ENCODE data around the gene SKAP1. TPM values are rescaled to one million over a fixed set of nuclear protein-coding genes. Genes with fewer than 3 reads are reported as not detected.

The SKAP1 gene
- total RNA-seq, 4 donors from 2014 or later: 1.2 to 6.4 (median 4.9) TPM; not detected in 1

DNA sequence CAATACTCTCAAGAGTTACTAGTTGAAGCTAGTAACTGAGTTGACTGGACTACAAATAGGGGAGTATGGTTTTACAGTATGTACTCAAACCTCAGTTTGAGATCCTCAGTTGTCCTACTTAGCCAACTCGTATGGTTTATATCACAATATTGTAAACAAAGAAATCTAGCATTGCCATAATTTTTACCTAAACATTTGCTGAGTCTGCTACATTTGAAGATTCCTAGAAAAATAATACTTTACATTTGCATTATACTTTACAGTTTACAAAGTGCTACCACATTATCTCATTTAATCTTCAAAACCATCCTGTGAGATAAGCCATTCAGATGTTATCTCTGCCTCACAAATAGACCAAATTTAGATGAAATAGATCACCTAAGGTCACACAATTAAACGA is 345.1 kb downstream of the SKAP1 start:
- no peaks in the 10 kb centered on the region for H3K9me3 ChIP-seq
- WGBS, 2 donors (ENCODE audit: low coverage in 1 of 2): 22 to 49% methylated on average over 2 of the region's 2 CpGs
- no peaks in the 10 kb centered on the region for H3K36me3 ChIP-seq
- DNase-seq: no peak
- peaks cover 0 to 23% (median 17%) of the 10 kb centered on the region in 4 donors for H3K4me1 ChIP-seq
- no peaks in the 10 kb centered on the region for H3K27me3 ChIP-seq
- TF ChIP-seq, protein P1, sequence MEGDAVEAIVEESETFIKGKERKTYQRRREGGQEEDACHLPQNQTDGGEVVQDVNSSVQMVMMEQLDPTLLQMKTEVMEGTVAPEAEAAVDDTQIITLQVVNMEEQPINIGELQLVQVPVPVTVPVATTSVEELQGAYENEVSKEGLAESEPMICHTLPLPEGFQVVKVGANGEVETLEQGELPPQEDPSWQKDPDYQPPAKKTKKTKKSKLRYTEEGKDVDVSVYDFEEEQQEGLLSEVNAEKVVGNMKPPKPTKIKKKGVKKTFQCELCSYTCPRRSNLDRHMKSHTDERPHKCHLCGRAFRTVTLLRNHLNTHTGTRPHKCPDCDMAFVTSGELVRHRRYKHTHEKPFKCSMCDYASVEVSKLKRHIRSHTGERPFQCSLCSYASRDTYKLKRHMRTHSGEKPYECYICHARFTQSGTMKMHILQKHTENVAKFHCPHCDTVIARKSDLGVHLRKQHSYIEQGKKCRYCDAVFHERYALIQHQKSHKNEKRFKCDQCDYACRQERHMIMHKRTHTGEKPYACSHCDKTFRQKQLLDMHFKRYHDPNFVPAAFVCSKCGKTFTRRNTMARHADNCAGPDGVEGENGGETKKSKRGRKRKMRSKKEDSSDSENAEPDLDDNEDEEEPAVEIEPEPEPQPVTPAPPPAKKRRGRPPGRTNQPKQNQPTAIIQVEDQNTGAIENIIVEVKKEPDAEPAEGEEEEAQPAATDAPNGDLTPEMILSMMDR (IDR thresholded peaks at IDR 0.05): no peak
- TF ChIP-seq POLR2A (IDR thresholded peaks at IDR 0.05) (no peak), EP300 (IDR thresholded peaks at IDR 0.05; ENCODE audit: low read depth) (no peak), POLR2AphosphoS5 (IDR thresholded peaks at IDR 0.05) (no peak)
- no peak overlapping the region for H3K27ac ChIP-seq
- in situ Hi-C loops (cut with MboI; ENCODE audit: low pct_ligation_motif_present in 1 of 4, low pct_unique_long_range_greater_than_20kb in 1 of 4, low sequenced_read_pairs in 3 of 4): loop anchor here in 3 of 4 donors (5.0 to 10.0 kb wide), 3 partner anchors 42 to 50 kb away; no protein-coding TSS in a partner anchor
- no peak overlapping the region for H3K4me3 ChIP-seq
- intact Hi-C loops (cut with DNase I; ENCODE audit: low total_unique reads): no loop called here

Small RNA genes lying within 50 kb of the gene (small RNA-seq; reads per million reads assigned to genes)
- gene MIR1203: 0 reads per million in 4 donors
- gene RF00012: 0 reads per million in 4 donors
- gene RF00019: 0 reads per million in 4 donors
- 0 reads per million in 4 donors for gene RNU6-1152P
- 0 to 0.14 (median 0) reads per million in 4 donors for gene RNU6-1201P

Other genes with a start within 250 kb of the SKAP1 start
- not detected for gene HOXB1, start 100.8 kb upstream of the SKAP1 start, total RNA-seq
- 10 to 100 TPM in 3 of 4 donors, not detected in 1; 13.5 to 93.9 (median 13.8) TPM for gene HOXB2, start 114.9 kb upstream of the SKAP1 start, total RNA-seq
- 1 to 10 TPM in 3 of 4 donors, not detected in 1; 1.9 to 4.8 (median 2.0) TPM for gene HOXB4, start 148.1 kb upstream of the SKAP1 start, total RNA-seq
- 10 to 100 TPM; 25.7 to 57.1 (median 34.9) TPM for gene HOXB3, start 160.0 kb upstream of the SKAP1 start, total RNA-seq
- 10 to 100 TPM; 10.5 to 35.4 (median 18.7) TPM for gene HOXB5, start 163.6 kb upstream of the SKAP1 start, total RNA-seq
- gene HOXB6, start 174.8 kb upstream of the SKAP1 start, total RNA-seq: 10 to 100 TPM; 42.7 to 78.4 (median 62.5) TPM
- gene HOXB7, start 180.8 kb upstream of the SKAP1 start, total RNA-seq: 10 to 100 TPM in 3 of 4 donors, not detected in 1; 11.2 to 20.9 (median 16.7) TPM
- gene HOXB8, start 185.1 kb upstream of the SKAP1 start, total RNA-seq: 10 to 100 TPM in 2 of 4 donors, 1 to 10 TPM in 2; 1.8 to 21.3 (median 8.9) TPM
- 10 to 100 TPM; 19.8 to 54.3 (median 29.4) TPM for gene HOXB9, start 196.1 kb upstream of the SKAP1 start, total RNA-seq